A549 (cell line): Measurements from ENCODE around the gene RAB4B. TPM values are rescaled to one million over a fixed set of nuclear protein-coding genes. Genes with fewer than 3 reads are reported as not detected.
A peak's percentile ranks its signal among the peaks of the same experiment; 100 is the strongest.
"Not testable (repeated sequence)": the region's sequence is repeated elsewhere in the genome, so short reads cannot be mapped to it uniquely, and the experiment has no call there.

Experiments used
- ATAC-seq, 2 experiments: fragments of 200-7000 bp in 1 of 2; fragments of >200 bp in 1 of 2; cut with Nextera tagmentation in 1 of 2; cut with Tn5 transposase in 1 of 2; 3 replicates each; pipeline versions ENCODE4 v1.8.0 to v1.9.1; 2018 to 2020; ENCODE audit warnings: mild to moderate bottlenecking in 1 of 2, moderate library complexity in 1 of 2
- CTCF ChIA-PET: fragments of 300-600 bp; sonication (Branson Sonifier 250); formaldehyde crosslinking; extraction: SDS; loops from one replicate; lab custom pipeline; 2021; ENCODE audit warnings: antibody characterized with exemption, inconsistent platforms; lab: Yijun Ruan, JAX
- POLR2A ChIA-PET: fragments of 350-600 bp; formaldehyde crosslinking; extraction: SDS; loops from one replicate; lab custom pipeline; 2021; ENCODE audit warnings: antibody characterized with exemption, inconsistent platforms; lab: Yijun Ruan, JAX
- DNase-seq, 2 experiments: peaks; one replicate each; pipeline versions ENCODE4 v3.0.0 to v3.0.0-alpha.2; 2011 to 2016; ENCODE audit warnings: low read depth in 1 of 2, low spot score in 1 of 2
- FAIRE-seq: peaks from 2 replicates; lab custom pipeline; 2011; peaks lifted over from hg19 to GRCh38; lab: Jason Lieb, UNC
- H3K27ac ChIP-seq, 2 experiments: fragments of >200 bp; sonication (Bioruptor Twin); formaldehyde crosslinking; 3 replicates each; pipeline ENCODE4 v1.5.1; 2016 to 2017
- H3K4me1 ChIP-seq: fragments of >200 bp; sonication (Bioruptor Twin); formaldehyde crosslinking; 3 replicates; pipeline ENCODE4 v1.6.1; 2016
- H3K4me2 ChIP-seq: fragments of >200 bp; sonication (Bioruptor Twin); formaldehyde crosslinking; 3 replicates; pipeline ENCODE4 v1.6.1; 2016
- H3K4me3 ChIP-seq: fragments of >200 bp; sonication (Bioruptor Twin); formaldehyde crosslinking; 3 replicates; pipeline ENCODE4 v1.5.1; 2016
- H3K9me3 ChIP-seq: fragments of >200 bp; sonication (Bioruptor Twin); formaldehyde crosslinking; 3 replicates; pipeline ENCODE4 v1.6.1; 2016
- ATOH8 ChIP-seq: fragments of 250-450 bp; sonication (Bioruptor Pico); IDR thresholded peaks from 2 replicates; pipeline ENCODE4 v1.5.0; 2020; ENCODE audit warnings: low read depth, mild to moderate bottlenecking, moderate library complexity
- CEBPB ChIP-seq, 2 experiments: fragments of >200 bp in 1 of 2; sonication (Bioruptor Twin) in 1 of 2; formaldehyde crosslinking in 1 of 2; IDR thresholded peaks; 2 replicates each; pipeline ENCODE4 v1.6.1; 2012 to 2016
- CHD2 ChIP-seq: fragments of 150-350 bp; IDR thresholded peaks from 2 replicates; pipeline ENCODE4 v1.6.1; 2014; ENCODE audit warnings: low read length; ENCODE audit not compliant: partially characterized antibody
- EP300 ChIP-seq, 2 experiments: fragments of >200 bp; sonication (Bioruptor Twin); formaldehyde crosslinking; IDR thresholded peaks; 2 replicates in 1 of 2; 3 replicates in 1 of 2; pipeline ENCODE4 v1.6.1; 2016 to 2017
- FOXS1 ChIP-seq: fragments of 250-450 bp; sonication (Bioruptor Pico); IDR thresholded peaks from 2 replicates; pipeline ENCODE4 v1.5.0; 2020; ENCODE audit warnings: mild to moderate bottlenecking, moderate library complexity
- HOXB13 ChIP-seq: fragments of 250-450 bp; sonication (Bioruptor Pico); IDR thresholded peaks from 2 replicates; pipeline ENCODE4 v1.5.0; 2020; ENCODE audit warnings: low read depth, mild to moderate bottlenecking, moderate library complexity
- KDM1A ChIP-seq: fragments of 200-600 bp; sonication (generic); IDR thresholded peaks from 2 replicates; pipeline ENCODE4 v1.6.1; 2016; ENCODE audit warnings: low read depth, mild to moderate bottlenecking
- MAFK ChIP-seq: fragments of 450-650 bp; IDR thresholded peaks from 2 replicates; pipeline ENCODE4 v1.6.1; 2014; ENCODE audit not compliant: partially characterized antibody
- MAZ ChIP-seq: fragments of 150-350 bp; IDR thresholded peaks from 2 replicates; pipeline ENCODE4 v1.6.1; 2014; ENCODE audit warnings: antibody characterized with exemption, low read depth, low read length, borderline replicate concordance
- PHF8 ChIP-seq: fragments of 200-600 bp; sonication (generic); IDR thresholded peaks from 2 replicates; pipeline ENCODE4 v1.6.1; 2016; ENCODE audit warnings: low read depth, mild to moderate bottlenecking, antibody characterized with exemption, moderate library complexity, borderline replicate concordance
- POLR2A ChIP-seq: IDR thresholded peaks from 2 replicates; pipeline ENCODE4 v1.6.1; 2012; ENCODE audit warnings: mild to moderate bottlenecking, low read length
- POLR2AphosphoS2 ChIP-seq: conservative IDR thresholded peaks from 2 replicates; pipeline ENCODE4 v1.6.1; 2012; ENCODE audit warnings: low read length, improper control_type of control experiment, inconsistent platforms
- RCOR1 ChIP-seq: fragments of 150-350 bp; IDR thresholded peaks from 2 replicates; pipeline ENCODE4 v1.6.1; 2014; ENCODE audit warnings: antibody characterized with exemption, low read length, low read depth
- RFX5 ChIP-seq: fragments of 450-650 bp; IDR thresholded peaks from 2 replicates; pipeline ENCODE4 v1.7.1; 2014; ENCODE audit warnings: antibody characterized with exemption, mild to moderate bottlenecking, moderate library complexity
- SMC3 ChIP-seq: fragments of >200 bp; sonication (Bioruptor Twin); formaldehyde crosslinking; IDR thresholded peaks from 3 replicates; pipeline ENCODE4 v1.6.1; 2018; ENCODE audit warnings: inconsistent platforms
- TP53 ChIP-seq: fragments of 250-450 bp; sonication (Bioruptor Pico); IDR thresholded peaks from 2 replicates; pipeline ENCODE4 v1.5.0; 2021; ENCODE audit warnings: mild to moderate bottlenecking, moderate library complexity
- USF2 ChIP-seq: fragments of 450-650 bp; IDR thresholded peaks from 2 replicates; pipeline ENCODE4 v1.6.1; 2014; ENCODE audit warnings: antibody characterized with exemption
- ZFP36 ChIP-seq: fragments of 450-650 bp; IDR thresholded peaks from 2 replicates; pipeline ENCODE4 v1.6.1; 2014; ENCODE audit warnings: borderline replicate concordance; ENCODE audit not compliant: partially characterized antibody
- ZNF302 ChIP-seq: fragments of 250-450 bp; sonication (Bioruptor Pico); IDR thresholded peaks from 2 replicates; pipeline ENCODE4 v1.9.0; 2021; ENCODE audit warnings: inconsistent platforms, mild to moderate bottlenecking, moderate library complexity
- WGBS: methylation state at CpG from one replicate; pipeline ENCODE4 v1.1.6; 2017; ENCODE audit errors: missing lambda C conversion rate; 5-methylcytosine and 5-hydroxymethylcytosine counted together
- polyA plus RNA-seq, 4 experiments: library from polyadenylated mRNA; depleted of rRNA in 3 of 4; stranded (reverse); fragments of >200 nt; fragmentation: RNase III in 1 of 4; extraction: RNeasy Plus Mini Kit Qiagen cat#74134 plus additional on column Dnase treatment in 1 of 4; gene quantifications; 2 replicates in 3 of 4; 3 replicates in 1 of 4; pipeline ENCODE4 v1.2.3, GENCODE V29; 2011 to 2017
- TF ChIP-seq, protein P1 (sequence below): fragments of >200 bp; sonication (Bioruptor Twin); formaldehyde crosslinking; IDR thresholded peaks from 3 replicates; pipeline ENCODE4 v1.6.1; 2016

The RAB4B gene
- polyA plus RNA-seq, 2 of the 4 experiments (the other 2 are of a cell fraction): 20.7 to 22.9 TPM

GRCh38 chr19:40827386-40828247, 49.6 kb downstream of the RAB4B start:
- Histone ChIP-seq H3K4me2 (no peak overlapping the region), H3K27ac (no peak overlapping the region), H3K9me3 (no peaks in the 10 kb centered on the region), H3K4me1 (peaks cover 18% of the 10 kb centered on the region), H3K4me3 (no peak overlapping the region)
- TF ChIP-seq RFX5 (no peak), SMC3 (no peak), ZFP36 (no peak), TP53 (CRISPR knock-in tag) (no peak), POLR2A (no peak; the same call in 1 of the 2 replicates), RCOR1 (0 out of 2 replicates have a peak, but pooled peaks have one; percentile 70), MAFK (no peak), CHD2 (no peak), USF2 (no peak), ZNF302 (CRISPR knock-in tag) (no peak), POLR2AphosphoS2 (no peak), EP300 (IDR thresholded peaks at IDR 0.05) (0 out of 5 replicates have a peak, but pooled peaks of 1 of the 2 experiments have one; percentile 6), HOXB13 (no peak), KDM1A (0 out of 2 replicates have a peak, but pooled peaks have one; percentile 33)
- TF ChIP-seq, protein P1, sequence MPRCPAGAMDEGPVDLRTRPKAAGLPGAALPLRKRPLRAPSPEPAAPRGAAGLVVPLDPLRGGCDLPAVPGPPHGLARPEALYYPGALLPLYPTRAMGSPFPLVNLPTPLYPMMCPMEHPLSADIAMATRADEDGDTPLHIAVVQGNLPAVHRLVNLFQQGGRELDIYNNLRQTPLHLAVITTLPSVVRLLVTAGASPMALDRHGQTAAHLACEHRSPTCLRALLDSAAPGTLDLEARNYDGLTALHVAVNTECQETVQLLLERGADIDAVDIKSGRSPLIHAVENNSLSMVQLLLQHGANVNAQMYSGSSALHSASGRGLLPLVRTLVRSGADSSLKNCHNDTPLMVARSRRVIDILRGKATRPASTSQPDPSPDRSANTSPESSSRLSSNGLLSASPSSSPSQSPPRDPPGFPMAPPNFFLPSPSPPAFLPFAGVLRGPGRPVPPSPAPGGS: no peak
- WGBS: 95% methylated on average over 22 of the region's 22 CpGs
- FAIRE-seq (no peak), ATAC-seq (no peak), DNase-seq (no peak)
- ChIA-PET CTCF (interaction anchor here (1.0 to 2.9 kb wide), 3 partner anchors 8 to 182 kb away, joined by 3 to 26 read pairs (median 12); no protein-coding TSS in a partner anchor), POLR2A (no interaction called here)

GRCh38 chr19:40829205-40829604, 51.2 kb downstream of the RAB4B start:
- Histone ChIP-seq H3K4me3 (no peak overlapping the region), H3K9me3 (no peaks in the 10 kb centered on the region), H3K4me1 (peaks cover 13% of the 10 kb centered on the region), H3K4me2 (no peak overlapping the region), H3K27ac (no peak overlapping the region)
- ChIA-PET POLR2A (no interaction called here), CTCF (interaction anchor here (1.0 to 2.9 kb wide), 4 partner anchors 9 to 166 kb away, joined by 3 to 26 read pairs (median 8); no protein-coding TSS in a partner anchor)
- TF ChIP-seq HOXB13 (no peak), CEBPB (IDR thresholded peaks at IDR 0.05) (no peak), SMC3 (no peak), ATOH8 (CRISPR knock-in tag) (no peak), ZNF302 (CRISPR knock-in tag) (no peak), MAZ (no peak), PHF8 (no peak), USF2 (no peak), CHD2 (no peak), FOXS1 (no peak), RCOR1 (no peak), RFX5 (no peak), POLR2AphosphoS2 (no peak)
- TF ChIP-seq, protein P1: no peak
- FAIRE-seq (no peak), DNase-seq (no peak), ATAC-seq (no peak)

DNA sequence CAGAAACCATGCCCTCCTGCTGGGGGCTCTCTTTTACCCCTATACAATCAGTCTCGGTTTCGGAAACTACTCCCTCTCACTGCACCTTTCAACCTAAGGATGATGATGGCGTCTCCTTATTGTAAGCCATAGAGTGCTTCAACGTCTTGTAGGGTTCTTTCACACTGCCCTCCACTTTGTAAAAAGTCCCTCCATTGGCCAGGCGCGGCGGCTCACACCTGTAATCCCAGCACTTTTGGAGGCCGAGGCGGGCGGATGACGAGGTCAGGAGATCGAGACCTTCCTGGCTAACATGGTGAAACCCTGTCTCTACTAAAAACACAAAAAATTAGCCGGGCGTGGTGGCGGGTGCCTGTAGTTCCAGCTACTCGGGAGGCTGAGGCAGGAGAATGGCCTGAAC, 52.7 kb downstream of the RAB4B start:
- CTCF ChIA-PET: interaction anchor here (1.0 to 2.9 kb wide), 5 partner anchors 10 to 314 kb away, joined by 3 to 26 read pairs (median 4); no protein-coding TSS in a partner anchor
- ATAC-seq, FAIRE-seq, H3K4me2 ChIP-seq, H3K27ac ChIP-seq, H3K4me3 ChIP-seq, DNase-seq, H3K9me3 ChIP-seq: not testable (repeated sequence)
- POLR2A ChIA-PET: interaction anchor here (0.7 kb wide), 1 partner anchor 76 kb away, joined by 3 read pairs; no protein-coding TSS in a partner anchor
- WGBS: 92% methylated on average over 16 of the region's 16 CpGs
- H3K4me1 ChIP-seq: peaks cover 13% of the 10 kb centered on the region
